Measurements from ENCODE around the gene ENOPH1. TPM values are rescaled to one million over a fixed set of nuclear protein-coding genes. Genes with fewer than 3 reads are reported as not detected.
"Not testable (repeated sequence)": the region's sequence is repeated elsewhere in the genome, so short reads cannot be mapped to it uniquely, and the experiment has no call there.

ENOPH1 gene
- total and polyA plus RNA-seq, 2 experiments from 2014 or later: 34.0 to 35.6 TPM

DNA sequence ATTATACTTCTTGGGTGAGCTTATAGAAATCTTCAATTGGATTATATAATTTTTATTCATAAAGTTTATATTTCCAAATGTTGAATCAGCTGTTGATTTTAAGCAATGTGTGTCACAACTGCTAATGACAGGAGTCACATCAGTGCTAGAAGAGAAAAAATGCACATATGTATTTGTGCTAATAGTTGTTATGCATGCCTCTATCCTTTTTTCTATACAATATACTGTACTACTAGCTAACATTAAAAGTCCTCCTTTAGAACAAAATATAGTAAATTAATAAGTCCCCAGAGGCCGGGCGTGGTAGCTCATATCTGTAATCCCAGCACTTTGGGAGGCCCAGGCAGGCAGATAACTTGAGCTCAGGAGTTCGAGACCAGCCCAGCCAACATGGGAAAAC lies 32.9 kb upstream of the ENOPH1 start:
- Histone ChIP-seq H3K9me3 (ENCODE audit: low read depth) (no peaks in the 10 kb centered on the region), H4K20me1 (ENCODE audit: insufficient read depth) (no peaks in the 10 kb centered on the region), H3K9ac (no peak overlapping the region), H3K79me2 (ENCODE audit: insufficient read depth) (no peaks in the 10 kb centered on the region), H3K4me1 (ENCODE audit: insufficient read depth) (no peaks in the 10 kb centered on the region), H3F3A (ENCODE audit: insufficient read depth) (no peaks in the 10 kb centered on the region), H3K27ac (no peak overlapping the region), H2AFZ (no peak overlapping the region), H3K36me3 (ENCODE audit: low read depth) (no peaks in the 10 kb centered on the region), H3K9me2 (ENCODE audit: insufficient read depth) (no peaks in the 10 kb centered on the region), H3K4me2 (ENCODE audit: unreplicated experiment) (no peak overlapping the region), H3K27me3 (replicated peaks; ENCODE audit: insufficient read depth) (no peaks in the 10 kb centered on the region), H3K4me3 (no peak overlapping the region)
- in situ Hi-C loops (cut with MboI): no loop called here
- no peak for TF ChIP-seq EZH2 (IDR thresholded peaks at IDR 0.05; ENCODE audit: insufficient read depth, poor library complexity, severe bottlenecking)
- no peak for TF ChIP-seq EZH2phosphoT487 (IDR thresholded peaks at IDR 0.05; ENCODE audit: insufficient read depth, low read depth)
- no peak for DNase-seq
- WGBS, 2 experiments (ENCODE audit: low coverage in 1 of 2, low lambda C conversion rate in 2 of 2, missing lambda C conversion rate in 2 of 2): 95 to 97% methylated on average over 3 of the region's 3 CpGs

DNA sequence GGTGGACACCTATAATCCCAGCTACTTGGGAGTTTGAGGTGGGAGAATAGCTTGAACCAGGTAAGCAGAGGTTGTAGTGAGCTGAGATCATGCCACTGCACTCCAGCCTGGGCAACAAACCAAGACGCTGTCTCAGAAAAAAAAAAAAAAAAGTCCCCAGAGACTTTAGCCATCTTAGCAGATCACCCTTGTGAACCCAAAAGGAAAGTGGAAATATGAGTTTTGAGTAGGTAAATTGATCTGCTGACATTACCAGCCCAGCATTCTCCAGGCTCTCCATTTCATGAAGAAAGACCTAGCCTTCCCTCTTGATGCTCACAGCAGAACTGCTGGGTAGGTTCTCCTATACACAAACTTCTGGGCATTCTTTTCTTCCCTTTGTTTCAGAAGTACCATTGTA lies 32.1 kb upstream of the ENOPH1 start:
- H3K79me2 ChIP-seq (ENCODE audit: insufficient read depth): no peaks in the 10 kb centered on the region
- H3K4me1 ChIP-seq (ENCODE audit: insufficient read depth): no peaks in the 10 kb centered on the region
- H3K4me2 ChIP-seq (ENCODE audit: unreplicated experiment): no peak overlapping the region
- no peaks in the 10 kb centered on the region for H3K9me3 ChIP-seq (ENCODE audit: low read depth)
- H3K27me3 ChIP-seq (replicated peaks; ENCODE audit: insufficient read depth): no peaks in the 10 kb centered on the region
- H3K9ac ChIP-seq: no peak overlapping the region
- no peak overlapping the region for H3K27ac ChIP-seq
- no peaks in the 10 kb centered on the region for H4K20me1 ChIP-seq (ENCODE audit: insufficient read depth)
- in situ Hi-C loops (cut with MboI): no loop called here
- H3K4me3 ChIP-seq: no peak overlapping the region
- TF ChIP-seq EZH2phosphoT487 (IDR thresholded peaks at IDR 0.05; ENCODE audit: insufficient read depth, low read depth): no peak
- no peak for TF ChIP-seq EZH2 (IDR thresholded peaks at IDR 0.05; ENCODE audit: insufficient read depth, poor library complexity, severe bottlenecking)
- H3K9me2 ChIP-seq (ENCODE audit: insufficient read depth): no peaks in the 10 kb centered on the region
- no peaks in the 10 kb centered on the region for H3K36me3 ChIP-seq (ENCODE audit: low read depth)
- no peak for DNase-seq
- H3F3A ChIP-seq (ENCODE audit: insufficient read depth): no peaks in the 10 kb centered on the region
- 13 to 14% methylated on average over 1 of the region's 1 CpG for WGBS, 2 experiments (ENCODE audit: low coverage in 1 of 2, low lambda C conversion rate in 2 of 2, missing lambda C conversion rate in 2 of 2)
- no peak overlapping the region for H2AFZ ChIP-seq

GRCh38 chr4:82401600-82401999 lies 28.8 kb upstream of the ENOPH1 start:
- no peak overlapping the region for H3K9ac ChIP-seq
- TF ChIP-seq EZH2phosphoT487 (IDR thresholded peaks at IDR 0.05; ENCODE audit: insufficient read depth, low read depth) (no peak), EZH2 (IDR thresholded peaks at IDR 0.05; ENCODE audit: insufficient read depth, poor library complexity, severe bottlenecking) (no peak)
- H3F3A ChIP-seq (ENCODE audit: insufficient read depth): no peaks in the 10 kb centered on the region
- WGBS, 2 experiments (ENCODE audit: low coverage in 1 of 2, low lambda C conversion rate in 2 of 2, missing lambda C conversion rate in 2 of 2): 81 to 87% methylated on average over 7 of the region's 7 CpGs
- no peak overlapping the region for H3K4me3 ChIP-seq
- H4K20me1 ChIP-seq (ENCODE audit: insufficient read depth): no peaks in the 10 kb centered on the region
- DNase-seq: no peak
- no peaks in the 10 kb centered on the region for H3K9me2 ChIP-seq (ENCODE audit: insufficient read depth)
- H3K27me3 ChIP-seq (replicated peaks; ENCODE audit: insufficient read depth): no peaks in the 10 kb centered on the region
- no peak overlapping the region for H3K4me2 ChIP-seq (ENCODE audit: unreplicated experiment)
- no peaks in the 10 kb centered on the region for H3K4me1 ChIP-seq (ENCODE audit: insufficient read depth)
- H3K9me3 ChIP-seq (ENCODE audit: low read depth): no peaks in the 10 kb centered on the region
- no peak overlapping the region for H3K27ac ChIP-seq
- no peaks in the 10 kb centered on the region for H3K79me2 ChIP-seq (ENCODE audit: insufficient read depth)
- no peak overlapping the region for H2AFZ ChIP-seq
- no peaks in the 10 kb centered on the region for H3K36me3 ChIP-seq (ENCODE audit: low read depth)
- in situ Hi-C loops (cut with MboI): no loop called here

GRCh38 chr4:82402196-82402775 lies 28.1 kb upstream of the ENOPH1 start:
- Histone ChIP-seq H3K4me2 (ENCODE audit: unreplicated experiment) (no peak overlapping the region), H3K27me3 (replicated peaks; ENCODE audit: insufficient read depth) (no peaks in the 10 kb centered on the region), H3K79me2 (ENCODE audit: insufficient read depth) (no peaks in the 10 kb centered on the region), H3K9ac (no peak overlapping the region), H2AFZ (no peak overlapping the region; the same call in 1 of the 2 replicates), H3K9me3 (ENCODE audit: low read depth) (no peaks in the 10 kb centered on the region), H3K27ac (no peak overlapping the region), H3K36me3 (ENCODE audit: low read depth) (no peaks in the 10 kb centered on the region), H3K4me1 (ENCODE audit: insufficient read depth) (no peaks in the 10 kb centered on the region), H3K9me2 (ENCODE audit: insufficient read depth) (no peaks in the 10 kb centered on the region), H4K20me1 (ENCODE audit: insufficient read depth) (no peaks in the 10 kb centered on the region), H3K4me3 (no peak overlapping the region), H3F3A (ENCODE audit: insufficient read depth) (no peaks in the 10 kb centered on the region)
- WGBS, 2 experiments (ENCODE audit: low coverage in 1 of 2, low lambda C conversion rate in 2 of 2, missing lambda C conversion rate in 2 of 2): 91 to 92% methylated on average over 17 of the region's 17 CpGs
- no peak for DNase-seq
- in situ Hi-C loops (cut with MboI): no loop called here
- no peak for TF ChIP-seq EZH2 (IDR thresholded peaks at IDR 0.05; ENCODE audit: insufficient read depth, poor library complexity, severe bottlenecking)

DNA sequence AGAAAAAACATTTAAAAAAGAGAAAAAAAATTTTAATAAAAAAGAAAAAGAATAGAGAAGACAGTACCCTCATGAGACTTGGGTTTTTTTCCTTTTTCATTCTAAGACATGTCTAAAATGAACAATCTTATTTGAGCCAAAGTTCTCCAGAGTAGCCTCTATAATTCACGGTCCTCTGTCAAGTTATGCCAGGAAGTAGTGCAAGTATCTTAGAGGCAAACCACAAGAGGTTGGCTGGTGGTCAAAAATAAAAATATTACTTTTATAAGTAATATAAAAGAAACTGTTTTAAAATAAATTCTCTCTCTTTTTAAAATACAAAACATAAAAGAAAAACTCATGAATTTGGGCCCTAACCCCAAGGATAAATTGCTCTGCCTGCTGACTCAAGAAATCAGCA lies 26.7 kb upstream of the ENOPH1 start:
- Histone ChIP-seq H3K9me2 (ENCODE audit: insufficient read depth) (no peaks in the 10 kb centered on the region), H3K27me3 (replicated peaks; ENCODE audit: insufficient read depth) (no peaks in the 10 kb centered on the region), H3K27ac (no peak overlapping the region), H3K4me3 (no peak overlapping the region), H3K36me3 (ENCODE audit: low read depth) (no peaks in the 10 kb centered on the region), H3K4me2 (ENCODE audit: unreplicated experiment) (no peak overlapping the region), H3K9me3 (ENCODE audit: low read depth) (no peaks in the 10 kb centered on the region), H3F3A (ENCODE audit: insufficient read depth) (no peaks in the 10 kb centered on the region), H3K9ac (no peak overlapping the region), H3K4me1 (ENCODE audit: insufficient read depth) (no peaks in the 10 kb centered on the region), H4K20me1 (ENCODE audit: insufficient read depth) (no peaks in the 10 kb centered on the region), H3K79me2 (ENCODE audit: insufficient read depth) (no peaks in the 10 kb centered on the region), H2AFZ (no peak overlapping the region)
- no peak for TF ChIP-seq EZH2 (IDR thresholded peaks at IDR 0.05; ENCODE audit: insufficient read depth, poor library complexity, severe bottlenecking)
- no peak for TF ChIP-seq EZH2phosphoT487 (IDR thresholded peaks at IDR 0.05; ENCODE audit: insufficient read depth, low read depth)
- in situ Hi-C loops (cut with MboI): no loop called here
- DNase-seq: no peak
- WGBS, 2 experiments (ENCODE audit: low coverage in 1 of 2, low lambda C conversion rate in 2 of 2, missing lambda C conversion rate in 2 of 2): 95 to 97% methylated on average over 1 of the region's 1 CpG

GRCh38 chr4:82415061-82415460 lies 15.3 kb upstream of the ENOPH1 start:
- peaks cover 12% of the 10 kb centered on the region; the same call in 1 of the 2 replicates for H3F3A ChIP-seq (ENCODE audit: insufficient read depth)
- not testable (repeated sequence) for DNase-seq
- WGBS, 2 experiments (ENCODE audit: low coverage in 1 of 2, low lambda C conversion rate in 2 of 2, missing lambda C conversion rate in 2 of 2): 92 to 93% methylated on average over 10 to 11 of the region's 11 CpGs

More at GRCh38 chr4:82415061-82415460, 15.3 kb upstream of the ENOPH1 start:
- H3K79me2 ChIP-seq (ENCODE audit: insufficient read depth); H3K27me3 ChIP-seq (replicated peaks; ENCODE audit: insufficient read depth); H4K20me1 ChIP-seq (ENCODE audit: insufficient read depth); H3K9ac ChIP-seq; H3K36me3 ChIP-seq (ENCODE audit: low read depth); H3K9me3 ChIP-seq (ENCODE audit: low read depth); H3K27ac ChIP-seq; H3K4me1 ChIP-seq (ENCODE audit: insufficient read depth); H2AFZ ChIP-seq; H3K4me2 ChIP-seq (ENCODE audit: unreplicated experiment); H3K9me2 ChIP-seq (ENCODE audit: insufficient read depth); H3K4me3 ChIP-seq; in situ Hi-C loops (cut with MboI): not testable (repeated sequence)
